Measurements from ENCODE around the gene SAMD5. TPM values are rescaled to one million over a fixed set of nuclear protein-coding genes. Genes with fewer than 3 reads are reported as not detected.
A peak's percentile ranks its signal among the peaks of the same experiment; 100 is the strongest.

Gene SAMD5
- total RNA-seq (2.2 TPM), polyA plus RNA-seq (ENCODE audit: insufficient read depth in 1 of 8, insufficient read length in 8 of 8, low replicate concordance in 1 of 8) (1 to 10 TPM; 1.8 to 5.8 (median 2.1) TPM)
- long read RNA-seq, donor 1, full-length matches to known transcripts, result 1 of 1 reads
- long read RNA-seq, donor 1, partial matches to known transcripts, result 0 of 1 reads
- long read RNA-seq, donor 1, other reads (novel, unspliced or antisense), result 0 of 1 reads
- long read RNA-seq, donor 2, result 0 reads
- long read RNA-seq, donor 3, full-length matches to known transcripts, result 1 of 1 reads
- long read RNA-seq, donor 3, partial matches to known transcripts, result 0 of 1 reads
- long read RNA-seq, donor 3, other reads (novel, unspliced or antisense), result 0 of 1 reads
- long read RNA-seq, donor 4, result 0 reads
- long read RNA-seq, donor 5, result 0 reads
- long read RNA-seq, donor 6, result 0 reads
- long read RNA-seq, donor 7, result 0 reads
- long read RNA-seq, donor 8, result 0 reads
- long read RNA-seq, donor 9, result 0 reads
- long read RNA-seq, donor 10, result 0 reads
- long read RNA-seq, donor 11, result 0 reads

- no peaks in the 10 kb centered on the region for H3K36me3 ChIP-seq (ENCODE audit: control insufficient read depth, insufficient read depth, low read length)
- peak; percentile 84 for DNase-seq
- 0% methylated on average over 83 of the region's 90 CpGs for WGBS (ENCODE audit: insufficient coverage)
- peak within 1 kb of the TSS; percentile 71 for H3K27ac ChIP-seq (ENCODE audit: low read length)
- peaks cover 40% of the 10 kb centered on the region for H3K27me3 ChIP-seq (ENCODE audit: control insufficient read depth, insufficient read depth, low read length)
- peaks cover 14% of the 10 kb centered on the region for H3K4me1 ChIP-seq (ENCODE audit: control insufficient read depth, insufficient read depth, low read length)
- H3K9me3 ChIP-seq (replicated peaks; ENCODE audit: control insufficient read depth, low read depth, low read length), result no peaks in the 10 kb centered on the region
- peak within 1 kb of the TSS; percentile 75 for H3K4me3 ChIP-seq (ENCODE audit: low read length)
Observed at GRCh38 chr6:147508042-147508865, at the start of gene SAMD5. Gene SAMD5, plus strand, starts transcription at chr6:147508690. Its CDS starts 239 bp downstream, at chr6:147508929.

- no peak for DNase-seq
- Histone ChIP-seq H3K27me3 (ENCODE audit: control insufficient read depth, insufficient read depth, low read length) (no peaks in the 10 kb centered on the region), H3K9me3 (replicated peaks; ENCODE audit: control insufficient read depth, low read depth, low read length) (no peaks in the 10 kb centered on the region), H3K4me3 (ENCODE audit: low read length) (no peak overlapping the region), H3K4me1 (ENCODE audit: control insufficient read depth, insufficient read depth, low read length) (no peaks in the 10 kb centered on the region), H3K36me3 (ENCODE audit: control insufficient read depth, insufficient read depth, low read length) (no peaks in the 10 kb centered on the region), H3K27ac (ENCODE audit: low read length) (no peak overlapping the region)
- WGBS (ENCODE audit: insufficient coverage), result no CpG with 5 or more reads among the region's 1 CpG
Observed at GRCh38 chr6:147459780-147460179, 48.7 kb upstream of the SAMD5 start.

- Histone ChIP-seq H3K36me3 (ENCODE audit: control insufficient read depth, insufficient read depth, low read length) (no peaks in the 10 kb centered on the region), H3K9me3 (replicated peaks; ENCODE audit: control insufficient read depth, low read depth, low read length) (no peaks in the 10 kb centered on the region), H3K27me3 (ENCODE audit: control insufficient read depth, insufficient read depth, low read length) (no peaks in the 10 kb centered on the region), H3K4me1 (ENCODE audit: control insufficient read depth, insufficient read depth, low read length) (no peaks in the 10 kb centered on the region), H3K27ac (ENCODE audit: low read length) (no peak overlapping the region), H3K4me3 (ENCODE audit: low read length) (no peak overlapping the region)
- no CpG with 5 or more reads among the region's 1 CpG for WGBS (ENCODE audit: insufficient coverage)
- DNase-seq, result no peak
Observed at GRCh38 chr6:147463651-147464050, 44.8 kb upstream of the SAMD5 start.

- H3K9me3 ChIP-seq (replicated peaks; ENCODE audit: control insufficient read depth, low read depth, low read length), result no peaks in the 10 kb centered on the region
- H3K27me3 ChIP-seq (ENCODE audit: control insufficient read depth, insufficient read depth, low read length), result no peaks in the 10 kb centered on the region
- no peak for DNase-seq
- WGBS (ENCODE audit: insufficient coverage), result no CpG with 5 or more reads among the region's 5 CpGs
- H3K27ac ChIP-seq (ENCODE audit: low read length), result no peak overlapping the region
- H3K36me3 ChIP-seq (ENCODE audit: control insufficient read depth, insufficient read depth, low read length), result no peaks in the 10 kb centered on the region
- H3K4me1 ChIP-seq (ENCODE audit: control insufficient read depth, insufficient read depth, low read length), result no peaks in the 10 kb centered on the region
- no peak overlapping the region for H3K4me3 ChIP-seq (ENCODE audit: low read length)
Observed at GRCh38 chr6:147467428-147467827, 41.1 kb upstream of the SAMD5 start.

GRCh38 chr6:147467886-147468285 lies 40.6 kb upstream of the SAMD5 start:
- H3K36me3 ChIP-seq (ENCODE audit: control insufficient read depth, insufficient read depth, low read length), result no peaks in the 10 kb centered on the region
- no peaks in the 10 kb centered on the region for H3K9me3 ChIP-seq (replicated peaks; ENCODE audit: control insufficient read depth, low read depth, low read length)
- no peak overlapping the region for H3K27ac ChIP-seq (ENCODE audit: low read length)
- no peaks in the 10 kb centered on the region for H3K27me3 ChIP-seq (ENCODE audit: control insufficient read depth, insufficient read depth, low read length)
- H3K4me3 ChIP-seq (ENCODE audit: low read length), result no peak overlapping the region
- DNase-seq, result no peak
- no peaks in the 10 kb centered on the region for H3K4me1 ChIP-seq (ENCODE audit: control insufficient read depth, insufficient read depth, low read length)
- whole genome bisulfite sequencing (ENCODE audit: insufficient coverage), result no CpG with 5 or more reads among the region's 2 CpGs

GRCh38 chr6:147468634-147469033 lies 39.9 kb upstream of the SAMD5 start:
- no peaks in the 10 kb centered on the region for H3K4me1 ChIP-seq (ENCODE audit: control insufficient read depth, insufficient read depth, low read length)
- no peak overlapping the region for H3K27ac ChIP-seq (ENCODE audit: low read length)
- WGBS (ENCODE audit: insufficient coverage), result 39% methylated on average over 1 of the region's 2 CpGs
- H3K27me3 ChIP-seq (ENCODE audit: control insufficient read depth, insufficient read depth, low read length), result no peaks in the 10 kb centered on the region
- DNase-seq, result no peak
- H3K9me3 ChIP-seq (replicated peaks; ENCODE audit: control insufficient read depth, low read depth, low read length), result peaks cover 6% of the 10 kb centered on the region
- no peak overlapping the region for H3K4me3 ChIP-seq (ENCODE audit: low read length)
- no peaks in the 10 kb centered on the region for H3K36me3 ChIP-seq (ENCODE audit: control insufficient read depth, insufficient read depth, low read length)

GRCh38 chr6:147479857-147480256 lies 28.6 kb upstream of the SAMD5 start:
- WGBS (ENCODE audit: insufficient coverage), result no CpG with 5 or more reads among the region's 2 CpGs
- no peak for DNase-seq
- no peaks in the 10 kb centered on the region for H3K4me1 ChIP-seq (ENCODE audit: control insufficient read depth, insufficient read depth, low read length)
- no peak overlapping the region for H3K27ac ChIP-seq (ENCODE audit: low read length)
- H3K4me3 ChIP-seq (ENCODE audit: low read length), result no peak overlapping the region
- no peaks in the 10 kb centered on the region for H3K27me3 ChIP-seq (ENCODE audit: control insufficient read depth, insufficient read depth, low read length)
- no peaks in the 10 kb centered on the region for H3K9me3 ChIP-seq (replicated peaks; ENCODE audit: control insufficient read depth, low read depth, low read length)
- no peaks in the 10 kb centered on the region for H3K36me3 ChIP-seq (ENCODE audit: control insufficient read depth, insufficient read depth, low read length)

- H3K9me3 ChIP-seq (replicated peaks; ENCODE audit: control insufficient read depth, low read depth, low read length), result no peaks in the 10 kb centered on the region
- H3K27me3 ChIP-seq (ENCODE audit: control insufficient read depth, insufficient read depth, low read length), result no peaks in the 10 kb centered on the region
- peak; percentile 26 for DNase-seq
- no peaks in the 10 kb centered on the region for H3K36me3 ChIP-seq (ENCODE audit: control insufficient read depth, insufficient read depth, low read length)
- H3K4me1 ChIP-seq (ENCODE audit: control insufficient read depth, insufficient read depth, low read length), result no peaks in the 10 kb centered on the region
- no peak overlapping the region for H3K4me3 ChIP-seq (ENCODE audit: low read length)
- H3K27ac ChIP-seq (ENCODE audit: low read length), result no peak overlapping the region
Observed at GRCh38 chr6:147486683-147487082, 21.8 kb upstream of the SAMD5 start.

- H3K27me3 ChIP-seq (ENCODE audit: control insufficient read depth, insufficient read depth, low read length), result no peaks in the 10 kb centered on the region
- no CpG with 5 or more reads among the region's 1 CpG for WGBS (ENCODE audit: insufficient coverage)
- peaks cover 6% of the 10 kb centered on the region for H3K9me3 ChIP-seq (replicated peaks; ENCODE audit: control insufficient read depth, low read depth, low read length)
- H3K27ac ChIP-seq (ENCODE audit: low read length), result no peak overlapping the region
- DNase-seq, result no peak
- no peak overlapping the region for H3K4me3 ChIP-seq (ENCODE audit: low read length)
- no peaks in the 10 kb centered on the region for H3K4me1 ChIP-seq (ENCODE audit: control insufficient read depth, insufficient read depth, low read length)
- H3K36me3 ChIP-seq (ENCODE audit: control insufficient read depth, insufficient read depth, low read length), result no peaks in the 10 kb centered on the region
Observed at GRCh38 chr6:147497472-147497871, 11.0 kb upstream of the SAMD5 start.

- no peaks in the 10 kb centered on the region for H3K9me3 ChIP-seq (replicated peaks; ENCODE audit: control insufficient read depth, low read depth, low read length)
- H3K4me1 ChIP-seq (ENCODE audit: control insufficient read depth, insufficient read depth, low read length), result peaks cover 10% of the 10 kb centered on the region
- H3K27ac ChIP-seq (ENCODE audit: low read length), result no peak overlapping the region
- H3K36me3 ChIP-seq (ENCODE audit: control insufficient read depth, insufficient read depth, low read length), result no peaks in the 10 kb centered on the region
- no peak overlapping the region for H3K4me3 ChIP-seq (ENCODE audit: low read length)
- peaks cover 17% of the 10 kb centered on the region for H3K27me3 ChIP-seq (ENCODE audit: control insufficient read depth, insufficient read depth, low read length)
- WGBS (ENCODE audit: insufficient coverage), result 50% methylated on average over 1 of the region's 3 CpGs
- DNase-seq, result no peak
Observed at GRCh38 chr6:147503587-147503986, 4.9 kb upstream of the SAMD5 start.

Data from muscle of leg (tissue), 16 donors.